Measurements from ENCODE around the gene SF1.

DNA sequence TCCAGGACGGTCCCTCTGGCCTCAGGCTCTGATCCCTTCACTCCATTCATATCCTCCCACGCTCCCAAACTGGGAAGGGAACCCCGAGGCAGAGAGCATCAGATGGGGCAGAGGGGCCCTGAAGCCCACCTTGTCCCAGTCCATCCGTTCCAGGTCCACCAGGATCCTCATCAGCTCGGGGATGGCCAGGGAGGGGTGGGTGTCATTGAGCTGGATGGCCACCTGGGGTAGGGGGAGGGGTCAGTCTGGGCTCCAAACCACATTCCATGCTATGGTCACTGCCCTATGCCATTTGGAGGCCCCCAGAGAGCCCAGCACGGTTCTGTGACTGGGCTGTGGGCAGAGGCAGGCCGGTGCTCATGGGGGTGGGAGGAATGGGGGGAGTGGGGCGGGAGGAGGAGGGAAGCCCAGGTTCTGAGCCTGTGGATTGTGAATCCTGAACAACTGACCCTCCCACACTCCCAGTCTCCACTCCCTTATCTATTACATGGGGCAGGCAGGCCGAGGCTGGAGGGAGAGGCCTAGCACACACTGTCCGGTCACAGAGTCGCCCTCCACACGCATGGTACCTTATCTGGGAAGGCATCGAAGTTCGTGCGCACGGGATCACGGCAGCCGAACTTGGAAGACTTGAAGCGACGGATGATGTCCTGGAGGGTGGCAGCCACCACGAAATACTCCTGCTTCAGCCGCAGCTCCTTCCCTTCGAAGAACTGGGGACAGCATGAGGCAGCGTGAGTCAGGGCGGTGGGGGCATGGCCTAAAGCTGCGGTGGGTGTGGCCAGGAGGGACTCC, 24.0 kb downstream of the SF1 start:
- TF ChIP-seq, protein P1, sequence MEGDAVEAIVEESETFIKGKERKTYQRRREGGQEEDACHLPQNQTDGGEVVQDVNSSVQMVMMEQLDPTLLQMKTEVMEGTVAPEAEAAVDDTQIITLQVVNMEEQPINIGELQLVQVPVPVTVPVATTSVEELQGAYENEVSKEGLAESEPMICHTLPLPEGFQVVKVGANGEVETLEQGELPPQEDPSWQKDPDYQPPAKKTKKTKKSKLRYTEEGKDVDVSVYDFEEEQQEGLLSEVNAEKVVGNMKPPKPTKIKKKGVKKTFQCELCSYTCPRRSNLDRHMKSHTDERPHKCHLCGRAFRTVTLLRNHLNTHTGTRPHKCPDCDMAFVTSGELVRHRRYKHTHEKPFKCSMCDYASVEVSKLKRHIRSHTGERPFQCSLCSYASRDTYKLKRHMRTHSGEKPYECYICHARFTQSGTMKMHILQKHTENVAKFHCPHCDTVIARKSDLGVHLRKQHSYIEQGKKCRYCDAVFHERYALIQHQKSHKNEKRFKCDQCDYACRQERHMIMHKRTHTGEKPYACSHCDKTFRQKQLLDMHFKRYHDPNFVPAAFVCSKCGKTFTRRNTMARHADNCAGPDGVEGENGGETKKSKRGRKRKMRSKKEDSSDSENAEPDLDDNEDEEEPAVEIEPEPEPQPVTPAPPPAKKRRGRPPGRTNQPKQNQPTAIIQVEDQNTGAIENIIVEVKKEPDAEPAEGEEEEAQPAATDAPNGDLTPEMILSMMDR (IDR thresholded peaks at IDR 0.05): no peak
- TF ChIP-seq FOXJ3 (CRISPR knock-in tag; IDR thresholded peaks at IDR 0.05) (no peak), NFIC (IDR thresholded peaks at IDR 0.05; ENCODE audit: borderline replicate concordance) (no peak), RAD21 (IDR thresholded peaks at IDR 0.05; ENCODE audit: low read length) (no peak), NRF1 (IDR thresholded peaks at IDR 0.05; ENCODE audit: low read depth, low read length) (no peak)

Measured in SK-N-SH (cell line).